NCI-H2107 treated with DMSO at 0.1 percent for 48 hours (cell line): ENCODE data around the gene PLA2G4F.

Source experiments
- DNase-seq: peaks from one replicate; lab custom pipeline; 2025; ENCODE audit not compliant: unreplicated experiment; lab: John Stamatoyannopoulos, UW

PLA2G4F gene

DNA sequence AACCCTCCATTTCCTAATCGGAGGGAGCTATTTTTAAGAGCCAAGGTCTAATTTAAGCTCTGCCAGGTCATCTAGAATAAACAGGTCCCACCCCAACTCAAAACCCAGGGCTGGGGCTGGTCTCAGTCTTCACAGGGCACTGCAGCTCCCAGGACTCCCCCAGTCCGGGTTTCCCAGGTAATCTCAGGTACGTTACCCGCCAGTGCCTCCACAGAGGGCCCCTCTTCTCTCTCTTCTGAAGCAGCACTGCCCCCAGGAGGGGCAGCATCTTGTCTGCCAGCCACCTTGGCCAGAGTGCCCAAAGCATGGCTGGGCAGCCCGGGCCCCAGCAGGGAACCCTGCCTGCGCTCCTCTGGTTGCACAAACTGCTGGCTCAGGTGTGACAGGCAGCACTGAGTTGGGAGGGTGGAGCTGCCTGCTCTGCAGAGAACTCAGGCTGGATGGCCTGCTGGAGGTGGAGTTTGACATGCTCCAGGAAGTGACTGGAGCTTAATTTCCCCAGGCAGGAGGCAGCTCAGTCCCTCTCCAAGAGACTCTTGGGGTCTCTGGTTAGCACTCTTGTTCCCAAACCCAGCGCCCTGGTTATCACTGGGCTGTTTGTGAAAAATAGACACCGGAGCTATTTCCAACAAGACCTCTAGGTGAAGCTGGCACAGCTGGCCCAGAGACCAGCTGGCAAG is at the start of gene PLA2G4F:
PLA2G4F (minus strand) TSS at position 394 of the 680 bp plus-strand sequence; CDS start at position 307, 87 bp downstream.
- DNase-seq, result no peak

- DNase-seq, result no peak
Observed at GRCh38 chr15:42203891-42204290, 47.5 kb upstream of the PLA2G4F start.

- no peak for DNase-seq
Observed at GRCh38 chr15:42202653-42203052, 46.2 kb upstream of the PLA2G4F start.

DNA sequence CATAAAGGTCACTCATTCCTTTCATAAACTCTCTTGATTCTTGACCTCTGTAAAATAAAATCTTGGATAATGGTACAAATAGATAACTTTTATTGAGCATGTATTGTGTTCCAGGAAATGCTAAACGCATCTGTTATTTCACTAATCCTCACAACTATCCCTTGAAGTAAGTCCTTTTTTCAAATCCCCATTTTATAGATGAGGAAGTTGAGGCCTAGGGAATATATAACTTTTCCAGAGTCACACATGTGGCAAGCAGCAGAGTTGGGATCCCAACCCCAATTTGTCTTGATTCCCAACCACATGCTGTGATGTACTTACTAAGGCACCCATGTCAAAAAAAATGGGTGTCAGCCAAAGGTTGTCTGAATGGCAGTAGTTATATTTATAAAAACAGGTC is 45.4 kb upstream of the PLA2G4F start:
- DNase-seq, result no peak

GRCh38 chr15:42199126-42199525 is 42.7 kb upstream of the PLA2G4F start:
- no peak for DNase-seq

- no peak for DNase-seq
Observed at GRCh38 chr15:42198516-42198915, 42.1 kb upstream of the PLA2G4F start.

DNA sequence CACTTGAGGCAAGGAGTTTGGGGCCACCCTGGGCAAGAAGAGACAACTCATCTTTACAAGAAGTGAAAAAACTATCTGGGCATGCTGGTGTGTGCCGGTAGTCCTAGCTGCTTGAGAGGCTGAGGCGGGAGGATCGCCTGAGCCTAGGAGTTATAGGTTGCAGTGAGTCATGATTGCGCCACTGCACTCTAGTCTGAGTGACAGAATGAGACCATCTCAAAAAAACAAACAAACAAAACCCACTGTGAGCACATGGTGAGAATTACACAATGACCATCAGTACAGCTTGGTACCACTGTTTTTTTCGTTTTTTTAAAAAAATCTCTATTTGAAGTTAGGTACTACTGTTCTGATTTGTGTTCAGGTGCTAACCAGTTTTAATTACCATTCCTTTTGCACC is 38.1 kb upstream of the PLA2G4F start:
- DNase-seq, result no peak

GRCh38 chr15:42193383-42193782 is 36.9 kb upstream of the PLA2G4F start:
- DNase-seq, result no peak

DNA sequence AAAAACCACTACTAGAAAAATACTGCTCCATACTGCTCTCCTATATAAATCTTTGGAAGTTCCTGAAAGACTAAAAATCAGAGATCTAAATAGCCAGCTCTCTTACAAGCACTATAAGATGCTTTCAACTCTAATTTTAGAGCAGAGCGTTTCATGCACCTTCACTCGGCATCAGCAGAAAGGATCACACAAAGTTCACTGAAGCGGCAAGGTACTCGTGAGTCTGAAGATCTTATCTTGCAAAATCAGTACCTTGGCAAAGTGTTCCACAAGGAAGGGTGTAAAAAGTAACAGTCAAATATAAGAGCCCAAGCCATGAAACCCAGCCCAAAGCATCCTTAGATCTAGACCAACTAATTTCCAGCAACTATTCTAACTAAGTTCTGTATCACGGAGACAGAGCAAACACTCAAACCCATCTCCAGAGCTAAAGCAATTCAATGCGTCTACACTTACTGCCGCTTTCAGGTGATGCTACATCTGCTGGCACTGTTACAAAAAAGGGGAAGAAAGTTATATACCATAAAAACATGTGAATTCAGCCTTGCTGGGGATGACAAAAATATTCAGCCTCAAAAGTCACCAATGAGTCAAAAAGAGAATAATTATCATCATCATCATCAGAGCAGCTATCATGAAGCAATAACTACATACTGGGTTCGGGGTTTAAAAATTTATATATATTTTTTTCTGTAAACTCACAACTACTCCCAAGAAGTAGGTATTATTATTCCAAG is 35.3 kb upstream of the PLA2G4F start:
- no peak for DNase-seq

GRCh38 chr15:42190370-42190769 is 33.9 kb upstream of the PLA2G4F start:
- no peak for DNase-seq

- DNase-seq, result no peak
Observed at GRCh38 chr15:42185801-42186200, 29.4 kb upstream of the PLA2G4F start.

GRCh38 chr15:42184736-42185135 is 28.3 kb upstream of the PLA2G4F start:
- no peak for DNase-seq

GRCh38 chr15:42184296-42184695 is 27.9 kb upstream of the PLA2G4F start:
- DNase-seq, result no peak

DNA sequence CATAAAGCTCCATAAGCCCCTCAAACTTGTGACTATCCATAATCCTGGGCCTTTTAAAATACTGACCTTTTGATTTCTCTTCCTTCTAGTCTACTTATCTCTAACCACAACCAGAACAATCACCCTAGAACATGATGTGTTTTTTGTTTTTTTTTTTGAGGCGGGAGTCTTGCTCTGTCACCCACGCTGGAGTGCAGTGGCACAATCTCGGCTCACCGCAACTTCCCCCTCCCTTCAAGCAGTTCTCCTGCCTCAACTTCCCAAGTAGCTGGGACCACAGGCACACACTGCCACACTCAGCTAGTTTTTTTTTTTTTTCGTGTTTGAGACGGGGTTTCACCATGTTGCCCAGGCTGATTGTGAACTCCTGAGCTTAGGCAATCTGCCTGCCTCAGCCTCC is 26.5 kb upstream of the PLA2G4F start:
- no peak for DNase-seq

- no peak for DNase-seq
Observed at GRCh38 chr15:42182328-42182886, 26.0 kb upstream of the PLA2G4F start.

DNA sequence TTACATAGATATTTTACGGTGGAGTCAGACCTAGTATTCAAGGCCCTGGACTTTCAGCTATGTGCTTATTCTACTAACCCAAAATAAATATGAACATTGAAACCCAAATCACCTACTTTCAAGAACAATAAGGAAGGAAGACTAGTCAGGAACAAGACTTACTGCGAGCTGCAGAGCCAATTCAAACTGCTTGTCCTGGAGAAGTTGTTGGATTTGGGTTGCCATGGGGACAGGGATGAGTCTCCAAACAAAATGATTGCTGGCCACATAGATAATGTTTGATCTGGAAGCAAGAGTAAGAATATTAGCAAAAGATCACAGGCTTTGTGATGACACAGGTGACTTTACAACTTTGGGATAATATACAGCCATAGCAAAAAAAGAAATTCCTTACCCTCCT is 21.6 kb upstream of the PLA2G4F start:
- DNase-seq, result no peak

DNA sequence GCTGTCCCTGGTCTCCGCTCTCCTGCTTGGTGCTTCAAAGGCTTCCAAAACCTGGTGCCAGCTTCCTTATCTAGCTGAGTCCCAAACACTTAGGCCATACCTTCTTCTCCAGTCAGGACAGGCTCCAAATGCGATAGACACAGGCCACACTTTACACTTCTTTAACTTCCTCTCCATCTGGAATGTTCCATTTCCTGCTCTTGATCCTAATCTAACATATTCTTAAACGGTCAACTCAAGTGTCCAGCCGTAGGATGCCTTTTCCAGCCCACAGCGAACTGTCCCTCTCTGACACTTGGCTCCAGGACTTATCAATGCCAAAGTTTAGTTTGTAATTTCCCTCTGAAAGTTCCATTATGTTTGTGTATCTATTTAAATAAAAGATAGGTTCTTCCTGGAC is 19.2 kb upstream of the PLA2G4F start:
- DNase-seq, result no peak

GRCh38 chr15:42172475-42172874 is 16.0 kb upstream of the PLA2G4F start:
- no peak for DNase-seq

DNA sequence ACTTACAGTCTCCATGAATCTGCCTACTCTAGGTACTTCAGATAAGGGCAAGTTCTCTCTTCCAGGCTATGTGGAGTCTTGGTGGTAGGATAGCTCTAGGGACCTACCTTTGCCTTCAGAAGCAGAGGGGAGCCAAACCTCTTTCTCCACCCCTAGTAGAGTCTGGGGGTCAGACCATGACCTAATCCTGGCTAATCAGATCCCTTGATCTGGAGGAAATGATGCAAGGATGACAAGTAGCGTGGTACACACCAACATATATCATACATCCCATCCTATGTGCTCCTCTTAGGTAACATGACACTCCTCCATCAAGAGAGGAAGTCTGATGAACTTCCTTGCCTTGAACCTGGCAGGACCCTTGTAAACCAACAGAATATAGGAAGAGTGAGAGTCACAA is 15.4 kb upstream of the PLA2G4F start:
- no peak for DNase-seq

GRCh38 chr15:42171122-42171521 is 14.7 kb upstream of the PLA2G4F start:
- DNase-seq, result no peak

DNA sequence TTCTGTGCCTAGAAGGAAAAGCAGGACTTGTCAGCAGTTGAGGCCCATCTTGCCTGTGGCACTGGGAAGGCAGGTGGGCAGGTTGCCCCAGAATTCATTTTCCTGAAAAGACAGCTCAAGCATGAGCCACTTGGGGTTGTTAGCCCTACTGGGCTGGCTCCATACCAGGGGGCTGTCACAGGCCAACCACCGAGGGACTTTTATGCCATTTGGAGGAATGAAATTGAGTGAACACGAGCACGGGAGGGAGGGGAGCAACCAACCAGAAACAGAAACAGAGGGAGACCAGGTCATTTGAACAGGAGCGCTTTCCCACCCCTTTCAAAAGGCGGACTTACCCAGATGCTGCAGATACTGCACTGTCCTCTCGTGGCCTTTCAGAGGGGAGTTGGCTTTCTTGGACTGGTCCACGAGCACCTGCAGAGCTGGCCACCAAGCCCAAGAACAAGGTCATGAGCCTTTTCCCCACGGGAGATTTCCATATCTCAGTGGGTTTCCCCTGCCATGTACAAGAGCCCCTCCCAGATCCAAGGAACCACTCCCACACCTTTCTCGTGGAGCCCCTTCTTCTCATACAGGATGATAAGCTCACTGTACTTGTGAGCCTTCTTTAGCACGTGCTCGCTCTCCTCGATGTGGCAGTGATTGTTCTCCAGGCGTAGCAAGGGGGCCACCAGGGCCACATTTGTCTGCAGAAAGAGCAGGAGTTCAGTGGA is 9.9 kb upstream of the PLA2G4F start:
- no peak for DNase-seq

- no peak for DNase-seq
Observed at GRCh38 chr15:42165106-42165505, 8.7 kb upstream of the PLA2G4F start.
